Glomerular endothelial cell (primary cell): Measurements from ENCODE around the gene RSPO1. TPM values are rescaled to one million over a fixed set of nuclear protein-coding genes. Genes with fewer than 3 reads are reported as not detected.

Experiments
- DNase-seq: peaks from one replicate; pipeline ENCODE4 v3.0.0-alpha.2; 2011; ENCODE audit warnings: low read depth, low spot score; ENCODE audit errors: extremely low read depth
- total RNA-seq: library from RNA; depleted of rRNA; stranded (reverse); fragments of >200 nt; gene quantifications from 2 replicates; pipeline ENCODE4 v1.2.3, GENCODE V29; 2015

RSPO1 gene
- total RNA-seq, 1 donor from 2014 or later, result not detected

DNA sequence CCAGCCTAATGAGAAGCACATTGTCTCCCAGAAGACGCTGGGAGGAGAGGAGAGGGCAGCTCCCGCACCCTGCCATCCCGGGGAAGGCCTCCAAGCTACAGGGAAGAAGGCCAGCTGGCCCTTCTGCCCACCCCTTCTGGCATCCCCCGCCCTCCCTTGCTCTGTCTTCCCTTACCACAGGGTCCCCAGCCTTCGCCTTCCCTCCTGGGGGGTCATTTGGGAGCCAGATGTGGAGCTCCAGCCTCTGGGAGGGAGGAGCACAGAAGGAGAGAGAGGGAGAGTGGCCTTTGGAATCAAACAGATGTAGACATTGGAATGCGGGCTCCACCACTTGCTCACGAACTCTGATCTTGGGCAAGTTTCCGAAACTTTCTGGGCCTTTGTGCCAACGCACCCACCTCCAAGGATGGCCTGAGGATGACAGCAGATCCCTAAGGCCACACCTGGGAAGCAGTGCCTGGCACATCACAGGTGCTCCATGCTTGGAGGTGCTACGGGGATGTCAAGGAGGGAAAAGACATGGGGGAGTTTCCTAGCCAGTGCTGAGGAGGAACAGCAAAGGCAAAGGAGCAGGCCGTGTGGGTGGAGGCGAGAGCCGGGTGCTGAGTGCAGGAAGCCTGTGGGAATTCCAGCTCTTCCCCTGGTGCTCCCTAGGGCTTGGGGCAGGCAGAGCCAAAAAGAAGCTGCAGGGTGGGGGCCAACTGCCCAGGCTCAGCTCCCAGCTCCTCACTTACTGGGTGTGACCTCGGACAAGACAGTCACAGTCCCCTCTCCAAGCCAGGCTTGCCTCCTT lies 23.1 kb upstream of the RSPO1 start:
- no peak for DNase-seq

DNA sequence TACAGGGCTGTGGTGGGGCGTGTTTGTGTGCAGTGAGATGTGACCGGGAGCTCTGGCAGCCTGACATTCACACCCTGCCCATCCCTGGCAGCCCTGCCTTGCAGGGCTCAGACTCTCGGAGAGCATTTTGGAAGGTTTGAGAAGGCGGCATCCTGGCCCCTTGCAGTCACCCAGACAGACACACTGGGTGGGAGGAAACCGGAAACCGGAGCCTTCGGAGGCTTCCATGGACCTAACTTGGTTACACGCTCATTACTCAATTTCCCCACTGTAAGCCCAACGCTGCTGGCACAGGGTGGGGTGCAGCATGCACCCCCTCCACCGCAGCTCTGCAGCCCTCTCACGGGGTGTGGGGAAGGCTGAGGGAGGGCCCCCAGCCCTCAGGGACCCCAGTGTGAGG lies 22.2 kb upstream of the RSPO1 start:
- DNase-seq, result no peak

DNA sequence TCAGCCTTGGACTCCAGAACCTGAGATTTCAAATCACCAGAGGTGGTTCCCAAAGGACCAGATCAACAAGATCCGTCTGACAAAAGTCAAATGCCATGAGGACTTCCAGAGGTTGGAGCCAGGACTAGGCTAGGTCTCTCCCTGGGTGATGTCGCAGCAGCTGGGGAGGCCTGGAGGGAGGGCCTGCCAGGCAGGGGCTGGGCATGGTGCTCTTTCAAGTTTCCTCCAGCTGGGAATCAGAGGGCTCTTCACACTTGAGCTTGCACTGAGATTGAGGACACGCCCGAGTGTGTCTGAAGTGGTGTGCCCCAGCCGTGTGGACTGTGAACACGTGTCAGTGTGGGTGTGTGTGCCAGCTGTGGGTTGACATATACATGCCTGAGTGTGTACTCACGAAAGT lies 21.3 kb upstream of the RSPO1 start:
- no peak for DNase-seq

DNA sequence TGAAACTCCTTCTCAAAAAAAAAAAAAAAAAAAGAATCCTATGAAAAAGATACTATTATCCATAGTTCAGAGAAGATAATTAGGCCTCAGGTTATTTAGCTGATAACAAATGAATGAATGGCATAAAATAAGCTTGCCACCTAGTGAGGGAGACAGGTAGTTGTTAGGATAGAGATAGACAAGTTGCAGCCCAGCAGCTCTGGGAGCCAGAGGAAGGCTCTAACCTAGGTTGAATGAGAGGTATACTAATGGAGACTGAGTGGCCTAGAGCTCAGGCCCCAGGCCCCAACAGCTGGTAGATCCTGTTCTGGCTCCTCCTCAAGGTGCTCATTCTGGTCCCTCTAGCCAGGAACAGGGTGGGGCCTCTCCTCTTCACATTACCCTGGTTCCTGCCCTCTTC lies 20.6 kb upstream of the RSPO1 start:
- DNase-seq, result no peak

DNA sequence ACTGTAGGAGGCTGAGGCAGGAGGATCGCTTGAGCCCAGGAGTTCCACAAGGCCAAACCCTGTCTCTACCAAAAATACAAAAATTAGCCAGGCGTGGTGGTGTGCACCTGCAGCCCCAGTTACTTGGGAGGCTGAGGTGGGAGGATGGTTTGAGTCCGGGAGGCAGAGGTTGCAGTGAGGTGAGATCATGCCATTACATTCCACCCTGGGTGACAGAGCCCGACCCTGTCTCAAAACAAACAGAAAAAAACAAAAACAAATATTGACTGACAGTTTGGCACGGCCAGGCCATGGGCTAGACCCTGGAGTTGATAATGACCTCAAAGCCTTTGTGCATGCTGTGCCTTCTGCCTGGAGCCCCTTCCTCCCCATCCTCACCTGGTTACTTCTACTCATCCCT lies 19.2 kb upstream of the RSPO1 start:
- no peak for DNase-seq

DNA sequence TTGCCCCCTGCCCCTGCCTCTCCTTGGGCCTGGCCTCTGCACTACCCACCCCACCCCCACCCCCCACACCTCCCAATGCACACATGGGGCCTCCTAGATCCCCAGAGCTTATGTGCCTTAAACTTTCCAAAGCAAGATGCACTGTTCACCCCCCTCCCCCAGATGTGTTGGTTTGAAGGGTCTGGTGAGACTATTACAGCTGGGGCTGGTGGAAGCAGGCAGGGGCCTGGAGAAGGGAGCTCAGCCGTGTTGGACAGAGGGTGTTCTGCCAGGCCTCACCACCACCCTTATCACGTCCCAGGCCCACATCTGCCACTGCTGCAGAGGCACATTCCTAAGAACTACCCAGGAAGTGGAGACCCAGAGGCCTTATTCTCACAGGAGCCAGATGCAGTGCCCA lies 18.3 kb upstream of the RSPO1 start:
- DNase-seq, result no peak

DNA sequence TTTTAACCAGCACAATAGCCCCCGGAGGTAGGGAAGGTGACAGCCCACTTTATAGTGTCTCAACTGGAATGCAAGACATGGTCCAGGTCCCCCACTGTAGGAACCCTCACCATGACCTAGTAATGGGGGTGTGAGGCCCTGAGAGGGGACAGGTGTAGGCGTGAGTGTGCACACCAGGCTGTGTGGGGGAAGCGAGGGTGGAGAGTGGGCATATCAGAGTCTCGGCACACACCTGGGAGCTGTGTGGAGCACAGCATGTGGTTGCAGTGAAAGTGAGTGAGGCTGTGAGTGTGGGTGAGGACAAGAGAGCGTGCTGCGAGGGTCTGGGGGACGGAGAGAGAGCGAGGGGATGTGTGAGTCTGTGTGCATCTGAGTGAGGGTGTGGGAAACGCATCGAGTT lies 17.1 kb upstream of the RSPO1 start:
- DNase-seq, result no peak

DNA sequence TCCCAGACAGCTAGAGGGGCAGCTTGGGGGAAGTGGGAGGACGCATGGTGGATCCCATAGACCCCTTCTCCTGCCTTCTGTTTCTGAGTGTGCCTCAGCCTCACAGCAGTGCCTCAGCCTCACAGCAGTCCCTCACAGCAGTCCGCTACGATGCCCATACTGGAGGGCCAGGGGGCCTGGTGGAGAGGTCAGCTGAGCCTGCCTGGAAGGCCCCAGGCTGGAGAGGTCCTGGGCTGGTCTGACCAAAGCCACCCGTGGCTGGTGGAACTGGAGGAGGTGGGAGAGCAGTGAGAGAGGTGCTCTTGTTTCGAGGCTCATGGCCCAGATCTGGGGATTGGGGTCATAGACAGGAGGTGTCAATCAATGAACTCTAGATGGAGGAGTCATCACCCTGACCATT lies 16.0 kb upstream of the RSPO1 start:
- no peak for DNase-seq

DNA sequence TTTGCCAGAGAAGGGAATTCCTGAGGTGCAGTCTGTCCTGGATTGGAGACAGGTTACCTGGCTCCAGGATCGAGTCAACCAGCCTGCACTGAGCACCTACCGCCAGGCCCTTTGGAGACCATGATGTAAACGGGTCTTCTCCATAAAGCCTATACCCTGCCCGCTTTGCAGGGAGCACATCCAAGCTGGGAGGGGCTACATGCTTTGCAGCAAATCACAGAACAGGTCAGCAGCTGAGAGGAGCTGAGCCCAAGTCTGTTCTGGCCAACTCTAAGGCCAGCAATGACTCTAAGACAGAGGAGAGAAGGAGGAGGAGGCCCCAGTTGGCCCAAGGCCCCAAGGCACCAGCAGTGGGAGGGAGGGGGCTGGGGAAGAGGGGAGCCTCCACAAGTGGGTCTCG lies 15.5 kb upstream of the RSPO1 start:
- DNase-seq, result no peak

DNA sequence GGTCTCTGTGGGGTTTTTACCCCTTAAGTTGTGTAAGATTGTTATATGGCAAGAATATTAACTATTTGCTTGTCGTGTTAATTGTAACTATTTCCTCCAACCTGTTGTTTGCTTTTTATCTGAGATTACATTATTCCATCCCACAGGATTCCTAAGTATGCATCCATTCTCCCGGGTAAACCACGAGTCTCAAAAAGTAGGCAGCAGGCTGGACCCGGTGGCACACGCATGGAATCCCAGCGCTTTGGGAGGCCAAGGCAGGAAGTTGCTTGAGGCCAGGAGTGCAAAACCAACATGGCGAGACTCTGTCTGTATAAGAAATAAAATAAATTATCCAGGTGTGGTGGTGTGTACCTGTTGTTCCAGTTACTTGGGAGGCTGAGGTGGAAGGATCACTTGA lies 12.6 kb upstream of the RSPO1 start:
- no peak for DNase-seq

DNA sequence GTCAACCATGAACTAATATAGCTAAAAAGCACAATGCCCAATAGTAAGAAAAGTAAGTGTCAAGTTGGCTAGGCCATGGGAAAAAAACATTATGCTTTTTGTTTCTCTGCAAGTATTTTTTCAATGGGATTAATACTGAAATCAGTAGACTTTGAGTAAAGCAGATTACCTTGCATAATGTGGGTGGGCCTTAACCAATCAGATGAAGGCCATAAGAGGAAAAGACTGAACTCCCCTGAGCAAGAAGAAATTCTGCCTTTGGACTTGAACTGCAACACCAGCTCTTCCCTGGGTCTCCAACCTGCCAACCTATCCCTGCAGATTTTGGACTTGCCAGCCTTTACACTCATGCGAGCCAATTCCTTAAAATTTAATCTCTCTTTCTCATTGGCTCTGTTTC lies 6.4 kb upstream of the RSPO1 start:
- DNase-seq, result no peak

DNA sequence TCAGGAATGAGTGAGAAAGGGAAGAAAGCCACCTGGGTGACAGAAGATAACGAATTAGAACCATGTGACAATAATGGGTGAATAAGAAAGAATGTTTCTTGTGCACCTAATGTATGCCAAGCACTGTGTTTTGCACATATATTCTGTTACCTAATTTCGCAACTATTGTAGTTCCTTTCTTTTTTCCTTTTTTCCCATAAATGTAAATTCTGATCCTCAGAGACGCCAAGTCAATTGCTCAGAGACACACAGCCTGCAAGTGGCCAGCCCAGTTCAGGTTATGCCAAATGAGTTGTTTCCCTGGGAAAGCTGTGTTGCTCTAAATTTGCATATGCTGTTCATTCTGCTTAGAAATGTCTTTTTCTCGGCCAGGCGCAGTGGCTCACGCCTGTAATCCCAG lies 1.7 kb upstream of the RSPO1 start:
- no peak for DNase-seq

DNA sequence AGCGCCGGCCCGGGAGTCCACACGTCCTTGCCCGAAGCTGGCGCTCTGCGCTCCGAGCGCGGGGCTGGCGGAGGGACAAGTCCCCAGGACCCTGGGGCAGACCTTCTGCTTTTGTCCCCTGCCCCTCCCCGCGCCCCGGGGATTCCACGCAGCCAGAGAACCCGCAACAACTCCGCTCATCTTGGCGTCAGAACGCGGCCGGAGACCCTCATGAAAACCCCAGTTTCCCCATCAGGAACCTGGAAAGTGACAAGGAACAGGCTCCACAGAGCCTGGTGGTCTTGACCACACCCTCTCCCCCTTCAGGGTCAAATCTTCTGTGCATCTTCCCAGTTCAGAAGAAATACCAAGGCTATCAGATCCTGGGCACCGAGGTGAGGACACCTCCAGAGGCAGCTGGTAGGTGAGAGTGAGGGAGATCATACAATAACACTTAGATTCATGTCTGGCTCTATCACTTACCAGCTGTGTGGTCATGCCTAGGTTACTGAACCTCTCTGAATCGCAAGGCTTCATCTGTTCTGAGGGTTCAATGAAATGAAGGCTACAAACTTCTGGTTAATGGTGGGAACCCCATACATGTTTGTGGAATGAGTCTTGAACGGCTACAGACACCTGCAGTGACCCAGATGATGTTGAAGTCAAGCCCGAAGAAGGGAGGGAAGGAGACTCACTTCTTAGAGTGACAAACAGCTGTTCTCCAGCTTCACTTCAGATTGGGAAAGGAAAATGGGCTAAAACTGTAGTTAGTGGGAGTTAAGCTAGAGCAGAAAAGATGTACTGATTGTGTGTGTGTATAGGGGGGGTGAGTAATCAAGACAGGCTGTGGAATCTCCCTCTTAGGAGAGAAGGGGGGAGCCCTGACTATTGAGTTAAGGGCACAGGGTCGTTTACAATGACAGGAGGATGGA lies 555 bp upstream of the RSPO1 start:
- no peak for DNase-seq

DNA sequence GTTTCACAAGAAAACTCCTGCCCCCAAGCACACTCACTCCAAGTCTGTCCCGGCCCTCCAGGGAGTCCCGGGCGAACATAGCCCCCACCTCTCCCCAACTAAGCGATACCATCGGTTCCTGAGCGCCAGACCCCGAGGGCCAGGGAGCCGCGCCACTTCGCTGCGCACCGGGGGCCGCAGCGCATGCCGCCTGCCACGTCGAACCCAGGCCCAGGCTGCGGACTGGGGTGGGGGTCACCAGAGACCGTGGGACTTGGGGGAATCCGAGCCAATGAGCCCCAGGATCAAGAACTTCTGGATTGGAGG lies 801 bp downstream of the RSPO1 start:
- no peak for DNase-seq

DNA sequence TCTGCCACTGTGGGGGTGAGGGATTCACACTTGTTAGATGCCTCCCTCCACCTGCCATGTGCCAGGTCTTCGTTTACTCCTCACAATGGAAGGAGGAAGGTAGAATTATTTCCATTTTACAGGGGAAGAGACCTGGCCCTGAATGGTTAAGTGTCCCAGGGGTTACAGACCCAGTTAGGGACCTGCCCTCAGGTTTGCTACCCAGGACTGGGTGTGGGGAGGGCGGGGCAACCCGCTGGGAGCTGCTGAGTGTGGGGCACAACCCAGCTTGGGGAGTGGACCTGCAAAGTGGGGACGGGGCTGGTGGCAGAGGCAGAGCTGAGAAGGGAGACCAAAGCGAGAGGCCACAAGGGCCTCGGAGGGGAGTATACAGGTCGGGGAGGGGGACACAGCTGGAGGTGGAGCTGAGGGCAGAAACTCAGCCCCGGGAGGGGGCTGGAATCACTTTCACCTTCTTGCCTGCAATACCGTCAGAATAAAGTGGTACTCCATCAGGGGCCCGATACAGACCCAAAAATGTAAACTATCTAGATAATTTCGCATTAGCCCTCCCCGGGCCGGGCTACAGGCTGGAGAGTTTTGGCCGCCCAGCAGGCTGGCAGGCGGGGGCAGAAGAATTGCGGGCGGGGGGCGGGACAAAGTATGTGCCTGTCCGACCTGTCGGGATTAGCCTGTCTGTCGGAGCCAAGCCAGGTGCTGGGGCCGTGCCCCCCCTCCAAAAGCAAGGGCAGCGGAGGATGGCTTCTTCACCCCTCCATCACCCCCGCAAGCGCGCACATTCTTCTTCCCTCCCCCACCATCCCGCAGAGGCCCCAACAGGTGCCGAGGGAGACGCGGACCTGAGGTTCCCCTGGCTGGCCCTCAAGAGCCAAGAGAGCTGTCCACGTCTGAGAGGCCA lies 1.4 kb downstream of the RSPO1 start:
- no peak for DNase-seq

DNA sequence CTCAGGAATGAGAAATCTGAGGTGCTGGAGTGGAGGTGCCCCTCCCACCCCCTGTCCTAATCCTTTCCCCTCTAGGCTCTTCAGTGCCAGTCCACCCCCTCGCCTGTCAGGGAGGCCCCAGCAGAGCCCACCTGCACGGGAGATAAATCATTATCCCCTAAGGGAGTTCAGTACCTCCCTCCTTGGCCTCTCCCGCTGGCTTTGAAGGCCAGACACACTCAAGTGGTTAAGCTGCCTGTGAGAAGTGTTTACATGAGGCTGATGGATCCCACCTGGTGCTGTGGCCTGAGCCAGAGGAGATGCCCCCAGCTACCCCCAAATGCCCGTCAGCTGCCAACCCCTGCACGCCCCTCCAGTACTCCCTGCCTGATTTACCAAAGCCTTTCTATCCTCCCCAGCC lies 3.7 kb downstream of the RSPO1 start:
- DNase-seq, result no peak

DNA sequence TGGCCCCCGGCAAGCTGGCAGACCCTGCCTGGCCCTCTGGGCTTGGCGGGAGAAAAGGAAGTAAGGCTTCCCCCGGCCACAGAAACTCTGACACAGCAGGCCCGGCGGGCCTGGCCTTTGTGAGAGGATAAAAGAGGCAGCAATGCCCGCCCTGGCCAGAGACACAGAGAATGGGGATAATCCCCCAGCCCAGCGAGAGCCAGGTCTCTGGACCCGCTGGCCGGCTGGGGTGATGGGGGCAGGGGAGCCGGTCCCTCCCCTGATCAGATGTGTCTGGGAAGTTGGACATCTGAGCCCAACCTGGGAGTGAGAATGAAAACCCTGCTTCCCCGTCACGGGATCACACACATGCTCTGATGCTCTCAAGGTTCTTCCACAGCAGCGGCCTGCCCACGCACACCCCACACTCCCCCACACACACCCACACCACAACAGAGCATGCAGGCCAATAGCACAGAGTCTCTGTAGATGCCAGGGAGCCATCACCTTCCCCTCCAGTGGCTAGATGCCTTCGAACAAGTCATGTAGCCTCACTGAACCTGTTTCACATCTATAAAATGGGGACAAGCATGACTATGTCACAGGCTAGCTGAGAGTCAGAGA lies 4.2 kb downstream of the RSPO1 start:
- DNase-seq, result no peak

DNA sequence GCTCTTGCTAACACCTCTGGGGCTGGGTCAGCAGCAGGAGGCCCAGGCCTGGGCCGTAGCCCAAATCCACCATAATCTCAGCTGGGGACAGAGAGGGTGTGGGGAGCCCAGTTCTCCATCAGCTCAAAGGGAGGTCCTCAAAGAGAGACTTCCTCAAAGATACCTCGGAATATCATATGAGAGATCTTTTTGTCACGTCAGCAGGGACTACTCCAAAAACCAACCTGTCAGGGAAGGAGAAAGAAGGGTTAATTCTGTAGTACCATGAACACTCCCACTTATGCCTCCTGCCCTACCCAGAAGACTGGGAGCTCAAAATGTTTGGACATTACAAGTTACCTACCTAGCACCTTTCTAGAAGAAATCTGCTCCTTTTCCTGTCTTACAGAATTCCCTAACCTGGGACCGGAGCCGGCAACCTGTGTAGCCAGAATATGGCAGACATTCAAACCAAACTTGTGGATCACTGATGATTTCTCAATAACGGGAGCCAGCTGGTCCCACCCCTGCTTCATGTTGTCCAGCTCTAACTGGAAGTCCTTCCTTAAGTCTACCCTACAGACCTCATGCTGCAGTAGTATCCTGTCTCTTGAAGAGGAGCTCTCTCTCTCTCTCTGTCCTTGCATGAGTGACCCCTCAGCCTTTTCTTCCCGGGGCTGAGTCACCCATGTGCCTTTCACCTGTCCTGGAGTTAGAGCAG lies 4.8 kb downstream of the RSPO1 start:
- no peak for DNase-seq

DNA sequence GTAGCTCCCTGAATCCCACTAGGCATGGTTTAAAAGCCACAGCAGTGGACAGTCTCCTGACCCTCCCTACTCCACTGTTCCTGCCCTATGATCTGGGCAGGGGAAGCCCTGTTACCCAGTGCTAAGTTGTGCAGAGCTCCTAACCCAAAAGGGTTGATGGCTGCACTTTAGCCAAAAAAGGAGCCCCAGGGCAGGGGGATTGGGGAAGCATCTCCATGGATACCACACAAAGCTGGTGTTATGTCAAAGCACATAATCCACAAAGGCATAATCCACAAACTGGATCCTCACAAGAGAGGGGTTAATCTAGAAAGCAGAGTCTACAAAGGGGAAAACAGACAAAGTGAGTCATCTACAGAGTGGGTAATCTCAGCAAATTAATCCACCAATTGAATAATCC lies 5.7 kb downstream of the RSPO1 start:
- no peak for DNase-seq

DNA sequence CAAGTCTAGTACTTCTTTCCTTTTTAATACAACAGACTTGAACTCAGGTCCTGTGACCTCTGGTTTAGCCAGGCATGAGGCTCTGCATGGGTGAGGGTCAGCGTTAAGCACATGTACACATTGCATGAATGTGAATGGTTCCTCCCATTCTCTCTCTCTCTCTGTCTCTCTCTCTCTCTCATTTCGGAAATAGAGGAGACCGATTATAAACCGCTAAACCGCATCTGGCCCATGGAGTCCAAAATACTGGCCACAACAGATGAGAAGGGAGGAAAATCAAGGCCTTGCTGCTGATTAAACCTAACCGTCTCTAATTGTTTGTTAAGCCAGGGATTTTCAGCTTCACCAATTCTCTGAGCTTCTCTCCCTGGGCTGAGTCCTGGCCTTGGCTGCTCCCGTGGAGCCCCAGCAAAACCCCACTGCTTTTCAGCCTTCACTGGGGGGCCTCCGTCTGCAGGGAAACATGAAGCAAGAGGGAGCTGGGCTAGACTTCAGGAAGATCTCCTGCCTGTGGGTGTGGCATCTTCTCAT lies 6.6 kb downstream of the RSPO1 start:
- no peak for DNase-seq
